GM18867 (cell line): ENCODE data around the gene GAB1.

Experiments used
- ATAC-seq: cut with Tn5 transposase; IDR thresholded peaks from one replicate; pipeline ENCODE4 v1.9.1; 2021; ENCODE audit warnings: mild to moderate bottlenecking, moderate library complexity; ENCODE audit not compliant: unreplicated experiment

The GAB1 gene

DNA sequence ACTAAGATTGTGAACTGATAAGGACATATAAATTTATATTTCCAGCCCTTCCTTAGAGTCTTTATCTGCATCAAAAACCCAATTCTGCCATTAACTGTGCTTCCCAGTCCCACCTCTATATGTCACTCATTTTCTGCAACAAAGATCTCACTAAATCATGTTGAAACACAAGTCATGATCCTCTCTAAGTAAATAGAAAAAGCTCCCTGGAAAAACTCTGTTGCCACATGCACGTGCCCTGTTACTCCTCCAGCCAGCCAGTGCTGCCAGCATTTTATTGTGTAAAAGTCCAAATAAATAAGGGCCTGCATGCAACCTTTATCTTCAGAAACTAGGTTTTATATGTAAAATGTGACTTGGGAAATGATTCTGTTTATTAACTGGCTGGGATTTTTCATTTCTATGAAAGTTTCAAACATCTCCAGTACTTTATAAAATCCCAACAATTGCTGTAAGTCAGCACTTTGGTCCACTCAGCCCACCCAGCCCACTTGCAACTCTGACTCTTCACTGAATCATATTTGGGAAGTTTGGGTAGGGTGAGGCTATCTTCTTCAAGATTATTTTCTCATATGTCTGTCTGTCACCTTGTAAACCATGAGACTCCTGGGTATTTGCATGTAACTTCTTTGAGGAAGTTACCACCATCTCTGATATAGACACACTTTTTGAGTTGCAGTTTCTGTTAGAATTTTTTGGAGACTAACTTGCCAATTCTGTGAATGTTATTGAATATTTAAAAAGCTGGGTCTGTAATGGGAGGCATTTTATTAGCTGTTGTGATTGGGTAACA lies 136.9 kb downstream of the GAB1 start:
- peak; percentile 89 for ATAC-seq

DNA sequence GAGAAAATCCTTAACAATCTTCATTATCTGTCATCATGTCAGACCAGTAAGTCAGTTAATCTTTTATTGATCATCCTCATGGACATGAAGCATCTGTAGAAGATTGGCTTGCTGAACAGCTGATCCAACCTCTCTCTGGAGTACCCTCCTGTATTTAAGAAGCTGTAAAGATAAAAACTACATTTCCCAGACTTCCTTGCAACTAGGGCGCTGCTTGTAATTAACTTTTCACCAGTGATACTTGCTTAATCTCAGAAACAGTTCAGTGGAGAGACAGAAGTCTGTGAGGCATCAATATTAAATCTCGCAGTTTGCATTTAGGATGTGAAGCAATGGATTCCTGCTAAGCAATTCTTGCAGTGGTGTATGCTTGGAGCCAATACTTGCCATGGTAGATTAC lies 140.8 kb downstream of the GAB1 start:
- no peak for ATAC-seq

DNA sequence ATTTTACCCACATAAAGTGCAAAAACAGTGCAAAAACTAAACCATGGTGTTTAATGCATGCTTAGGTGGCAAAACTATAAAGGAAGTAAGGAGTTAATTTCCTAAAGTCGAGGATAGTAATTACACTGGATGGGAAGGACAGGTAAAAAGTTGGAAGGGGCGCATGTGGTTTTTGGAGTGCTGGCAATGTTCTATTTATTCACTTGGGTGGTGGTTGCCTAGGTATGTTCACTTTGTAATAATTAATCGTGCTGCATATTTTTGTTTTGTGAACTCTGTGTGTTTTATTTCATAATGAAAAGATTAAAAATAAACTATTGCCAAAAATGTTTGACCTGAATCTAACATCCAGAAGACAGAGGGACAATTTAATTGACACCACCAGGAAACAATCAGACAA lies 144.7 kb downstream of the GAB1 start:
- no peak for ATAC-seq

DNA sequence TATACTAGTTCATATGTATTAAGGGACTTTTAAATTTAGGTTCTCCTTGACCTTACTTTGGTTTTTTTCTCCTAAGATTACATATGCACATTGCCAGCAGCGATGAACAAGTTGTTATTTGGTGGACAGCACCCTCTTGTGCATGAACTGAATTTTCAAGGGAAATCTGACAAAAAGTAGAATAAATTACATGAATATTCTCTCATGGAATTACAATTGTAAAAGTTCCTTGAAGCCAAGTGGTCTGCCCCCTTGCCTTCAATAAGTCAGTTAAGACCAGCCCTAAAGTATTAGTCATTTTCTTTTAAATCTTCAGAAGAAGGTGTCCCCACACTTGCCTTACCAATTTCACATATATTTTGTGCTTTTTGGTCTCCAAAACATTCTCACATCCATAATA lies 146.2 kb downstream of the GAB1 start:
- ATAC-seq: peak; percentile 64

DNA sequence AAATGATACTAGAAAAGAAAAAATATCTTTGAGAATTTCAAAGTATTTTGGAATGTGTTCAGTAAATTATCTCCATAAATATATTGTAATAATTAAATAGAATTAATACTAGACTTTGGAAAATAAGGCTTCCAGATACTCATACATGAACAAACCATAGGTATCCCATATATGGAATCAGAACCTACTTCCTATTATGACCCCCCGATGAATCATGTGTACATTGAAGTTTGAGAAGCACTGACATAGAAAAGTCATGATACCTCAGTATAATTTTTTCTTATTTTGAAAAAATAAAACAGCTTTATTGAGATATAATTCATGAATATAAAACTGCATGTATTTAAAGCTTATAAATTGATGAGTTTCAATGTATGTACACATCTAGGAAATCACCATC lies 149.6 kb downstream of the GAB1 start:
- ATAC-seq: no peak

DNA sequence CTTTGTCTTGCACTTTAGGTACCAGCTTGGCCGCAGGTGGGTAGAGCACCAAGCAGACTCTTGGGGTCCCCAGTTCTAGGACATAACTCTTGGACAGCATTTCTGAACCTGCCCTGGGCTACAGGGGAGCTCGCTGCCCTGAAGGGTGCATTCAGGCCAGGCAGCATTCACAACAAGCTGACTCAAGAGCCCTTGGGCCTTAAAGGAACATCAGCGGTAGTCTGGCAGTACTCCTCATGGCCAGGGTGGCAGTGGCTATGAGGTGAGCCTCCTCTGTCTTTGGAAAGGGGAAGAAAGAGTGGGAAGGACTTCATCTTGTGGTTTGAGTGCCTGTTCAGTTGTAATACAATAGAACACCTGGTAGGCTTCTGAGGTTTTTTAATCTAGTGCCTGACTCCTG lies 152.0 kb downstream of the GAB1 start:
- no peak for ATAC-seq

DNA sequence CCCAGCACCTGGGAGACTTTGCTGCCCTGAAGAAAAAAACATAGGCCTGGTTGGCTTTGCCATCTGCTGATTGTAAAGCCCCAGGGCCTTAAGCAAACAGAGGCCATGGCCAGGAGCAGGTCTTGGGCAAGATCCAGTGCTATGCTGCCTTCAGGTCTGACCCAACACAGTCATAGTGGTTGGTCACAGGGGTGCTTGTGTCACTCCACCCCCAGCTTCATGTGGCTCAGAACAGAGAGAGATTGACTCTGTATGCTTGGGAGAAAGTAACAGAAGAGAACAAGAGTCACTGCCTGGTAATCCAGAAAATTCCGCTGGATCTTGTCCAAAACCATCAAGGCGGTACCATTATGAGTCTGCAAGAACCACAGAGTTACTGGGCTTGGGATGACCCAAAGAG lies 152.4 kb downstream of the GAB1 start:
- ATAC-seq: no peak

DNA sequence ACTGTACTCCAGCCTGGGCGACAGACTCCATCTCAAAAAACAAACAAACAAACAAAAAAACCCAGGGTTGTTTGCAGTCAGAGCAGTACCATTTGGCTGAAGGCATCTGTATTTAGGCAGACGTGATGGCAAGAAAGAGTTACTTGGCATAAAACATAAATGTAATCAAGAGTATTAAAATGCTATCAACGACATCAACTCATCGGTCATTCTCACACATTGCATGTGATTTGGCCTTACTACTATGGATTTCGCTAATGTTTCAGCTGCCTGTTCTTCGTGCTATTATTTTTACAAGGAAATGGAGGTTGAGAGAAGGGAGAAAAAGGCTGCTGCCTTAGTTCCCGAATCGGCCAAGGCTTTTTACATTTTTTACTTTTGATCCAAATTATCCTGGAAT lies 161.3 kb downstream of the GAB1 start:
- no peak for ATAC-seq

DNA sequence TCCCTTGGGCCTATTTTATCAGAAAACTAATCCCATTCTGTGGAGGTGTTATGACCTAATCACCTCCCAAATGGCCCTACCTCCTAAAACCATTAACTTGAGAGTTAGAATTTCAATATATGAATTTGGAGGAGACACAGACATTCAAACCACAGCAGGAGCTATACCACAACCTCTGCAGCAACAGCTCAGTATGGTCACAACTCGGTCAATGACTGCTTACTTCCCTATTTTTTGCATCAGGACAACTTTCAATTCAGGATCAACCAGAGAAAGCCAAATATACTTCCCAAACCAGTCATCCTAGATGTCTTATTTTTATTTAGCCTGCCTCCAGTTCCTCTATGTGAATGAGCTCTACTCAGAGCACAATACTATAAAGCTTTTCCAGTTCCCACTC lies 165.6 kb downstream of the GAB1 start:
- no peak for ATAC-seq

DNA sequence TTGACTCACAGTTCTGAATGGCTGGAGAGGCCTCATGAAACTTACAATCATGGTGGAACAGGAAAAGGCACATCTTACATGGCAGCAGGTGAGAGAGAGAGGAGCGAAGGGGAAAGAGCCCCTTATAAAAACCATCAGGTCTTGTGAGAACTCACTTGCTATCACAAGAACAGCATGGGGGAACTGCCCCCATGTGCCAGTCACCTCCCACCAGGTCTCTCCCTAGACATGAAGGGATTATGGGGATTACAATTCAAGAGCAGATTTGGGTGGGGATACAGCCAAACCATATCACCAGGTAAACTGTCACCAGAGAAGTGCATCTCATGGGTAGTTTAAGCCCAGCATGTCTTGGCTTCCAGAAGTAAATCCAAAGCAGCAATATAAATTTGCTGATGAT lies 169.4 kb downstream of the GAB1 start:
- ATAC-seq: no peak

DNA sequence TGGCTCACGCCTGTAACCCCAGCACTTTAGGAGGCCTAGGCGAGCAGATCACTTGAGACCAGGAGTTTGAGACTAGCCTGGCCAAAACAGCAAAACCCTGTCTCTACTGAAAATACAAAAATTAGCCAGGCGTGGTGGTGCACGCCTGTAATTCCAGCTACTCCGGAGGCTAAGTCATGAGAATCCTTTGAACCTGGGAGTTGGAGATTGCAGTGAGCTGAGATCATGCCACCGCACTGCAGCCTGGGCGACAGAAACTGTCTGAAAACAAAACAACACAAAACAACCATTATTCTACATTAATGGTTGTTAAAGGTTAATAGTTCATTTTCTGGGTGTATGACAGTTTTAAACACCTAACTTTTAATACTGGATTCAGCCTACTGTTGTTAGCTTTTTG lies 175.2 kb downstream of the GAB1 start:
- ATAC-seq: no peak

DNA sequence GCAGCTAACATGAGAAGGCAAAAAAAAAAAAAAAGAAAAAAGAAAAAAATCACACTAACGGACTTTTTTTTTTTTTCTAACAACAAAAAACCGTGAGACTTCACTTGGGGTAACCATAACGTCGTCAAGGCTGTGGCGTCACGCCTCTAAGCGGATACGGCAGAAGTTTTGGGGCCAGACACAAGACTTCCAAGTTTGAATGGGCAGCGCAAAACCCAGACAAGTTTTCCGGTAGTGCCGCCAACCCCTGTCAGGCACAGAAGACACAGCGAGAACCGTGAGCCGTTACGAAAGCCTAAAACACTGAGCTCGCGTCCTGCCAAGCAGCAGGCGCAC lies 176.3 kb downstream of the GAB1 start:
- peak; percentile 43 for ATAC-seq

DNA sequence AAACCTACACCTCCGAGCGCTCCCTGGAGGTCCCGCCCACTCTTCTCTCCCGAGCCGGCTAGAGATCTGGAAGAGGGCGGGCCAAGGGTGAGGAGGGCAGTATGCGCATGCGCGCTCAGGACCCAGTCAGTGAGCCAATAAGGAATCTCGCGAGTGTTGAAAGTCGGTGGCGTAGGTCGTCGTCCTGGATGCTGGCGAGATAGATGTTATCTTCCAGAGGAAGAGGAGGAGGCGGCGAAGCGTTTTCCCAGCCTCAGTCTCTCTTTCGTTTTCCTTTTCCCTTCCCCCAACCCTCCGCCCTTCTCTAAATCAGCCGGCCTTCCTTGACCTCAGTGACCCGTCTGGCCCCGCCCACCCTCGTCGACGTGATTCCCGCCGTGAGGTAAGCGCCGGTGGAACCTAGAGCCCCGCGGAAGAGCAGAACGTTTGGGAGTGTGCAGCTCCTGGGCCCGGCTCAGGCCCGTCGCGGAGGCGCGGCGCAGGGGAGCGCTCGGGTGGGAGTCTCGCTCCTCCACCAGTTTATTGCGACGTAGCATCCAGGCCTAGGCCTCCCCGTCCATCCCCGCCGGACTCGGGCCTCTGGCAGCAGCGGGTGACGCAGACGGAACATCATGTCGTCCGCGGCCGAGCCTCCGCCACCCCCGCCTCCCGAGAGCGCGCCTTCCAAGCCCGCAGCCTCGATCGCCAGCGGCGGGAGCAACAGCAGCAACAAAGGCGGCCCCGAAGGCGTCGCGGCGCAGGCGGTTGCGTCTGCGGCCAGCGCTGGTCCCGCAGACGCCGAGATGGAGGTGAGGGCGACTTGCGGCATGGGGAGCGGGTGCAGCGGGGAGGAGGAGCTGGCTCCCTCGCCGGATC lies 176.9 kb downstream of the GAB1 start, which contains the start of gene SMARCA5:
TSS of gene SMARCA5 (plus strand) at position 389 of the 855 bp plus-strand sequence. CDS start at position 612, 223 bp downstream.
- ATAC-seq: peak; percentile 87

DNA sequence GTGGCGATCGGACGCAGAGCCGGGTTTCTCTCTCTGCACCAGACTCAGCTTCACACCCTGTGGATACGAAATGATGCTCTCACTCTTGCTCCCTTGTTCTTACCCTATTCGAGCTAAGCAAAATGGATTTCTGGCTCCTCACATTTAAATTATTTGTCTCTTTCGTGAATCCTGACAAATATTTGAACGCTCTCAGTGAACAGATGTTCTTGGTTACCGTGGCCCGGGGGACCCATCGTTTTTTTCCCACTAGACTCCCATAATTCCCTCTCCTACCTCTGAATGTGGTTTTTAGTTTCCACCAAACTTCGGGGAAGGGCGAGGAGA lies 177.5 kb downstream of the GAB1 start:
- ATAC-seq: no peak

DNA sequence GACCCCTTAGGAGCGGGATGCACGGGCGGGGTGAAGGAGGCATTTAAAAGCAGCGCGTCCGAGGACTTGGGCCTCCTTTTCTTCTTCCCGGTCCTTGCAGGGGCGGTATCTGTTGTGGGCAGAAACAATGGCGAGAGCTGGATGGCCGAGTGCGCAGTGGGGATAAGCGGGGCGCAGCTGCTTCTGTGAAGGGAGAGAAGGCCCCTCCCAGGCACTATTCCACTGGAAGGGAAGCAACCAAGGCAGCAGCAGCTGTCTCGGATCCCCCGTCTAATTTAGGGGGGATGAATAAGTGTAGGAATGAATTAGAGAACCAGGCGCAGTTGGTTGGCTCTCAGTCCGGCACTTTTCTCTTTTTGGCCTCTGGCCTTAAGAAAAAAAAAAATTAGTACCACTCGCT lies 177.8 kb downstream of the GAB1 start:
- ATAC-seq: no peak

DNA sequence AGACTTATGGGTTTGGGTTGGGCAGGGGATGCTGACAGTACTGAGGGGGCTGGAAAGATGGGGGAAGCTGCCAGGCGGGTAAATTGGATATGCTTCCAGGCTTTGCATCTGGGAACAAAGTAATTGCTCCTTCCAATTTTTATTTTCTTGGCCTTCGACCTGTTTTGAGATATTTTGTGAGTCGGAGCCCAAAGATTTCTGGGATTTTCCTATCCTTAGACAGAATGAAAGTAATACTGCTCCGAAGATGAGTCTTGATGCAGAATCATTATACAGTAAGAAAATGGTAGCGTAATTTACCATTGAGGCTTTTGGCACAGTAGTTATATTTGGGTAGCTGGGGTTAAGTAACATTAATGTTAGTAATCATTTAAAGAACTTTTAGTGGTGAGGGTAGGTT lies 178.2 kb downstream of the GAB1 start:
- ATAC-seq: no peak

DNA sequence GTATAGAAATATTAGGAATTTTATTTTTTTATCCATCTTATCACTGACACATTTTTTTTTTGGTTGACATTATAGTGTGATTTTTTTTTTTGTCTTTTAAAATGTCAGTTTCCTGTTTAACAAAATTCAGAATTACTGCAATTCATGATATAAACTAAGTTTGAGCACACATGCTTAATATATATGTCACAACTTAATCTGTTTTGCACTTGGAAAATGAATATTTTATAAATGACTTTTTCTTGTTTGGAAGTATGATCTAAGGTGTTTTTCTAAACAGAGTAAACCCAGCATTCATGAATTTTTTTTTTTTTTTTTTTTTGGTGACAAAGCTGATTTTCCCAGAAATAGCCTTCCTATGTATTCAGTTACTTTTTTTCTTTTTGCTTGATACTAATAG lies 179.2 kb downstream of the GAB1 start:
- ATAC-seq: no peak

DNA sequence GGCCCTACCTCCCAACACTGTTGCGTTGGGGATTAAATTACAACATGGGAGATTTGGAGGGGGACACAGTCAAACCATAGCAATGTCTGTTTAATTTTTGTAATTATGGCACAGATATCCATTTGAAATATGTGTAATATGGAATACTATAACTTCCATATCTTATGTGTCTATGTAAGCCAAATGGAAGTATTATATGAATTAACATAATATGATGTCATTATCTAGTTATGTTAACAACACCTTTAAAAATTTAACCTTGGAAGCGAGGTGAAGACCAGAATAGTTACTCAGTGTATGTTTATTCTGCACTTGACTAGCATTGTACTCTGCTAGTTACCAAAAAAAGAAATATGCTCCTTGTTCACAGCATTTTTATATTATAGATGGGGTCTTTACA lies 181.1 kb downstream of the GAB1 start:
- no peak for ATAC-seq
